H1 (cell line): ENCODE data around the gene PRSS21. TPM values are rescaled to one million over a fixed set of nuclear protein-coding genes. Genes with fewer than 3 reads are reported as not detected.
A peak's percentile ranks its signal among the peaks of the same experiment; 100 is the strongest.

Source experiments
- CTCF ChIA-PET: fragments of 300-600 bp; sonication (Branson Sonifier 250); formaldehyde crosslinking; loops from one replicate; lab custom pipeline; 2021; ENCODE audit not compliant: partially characterized antibody; lab: Charles Lee
- POLR2A ChIA-PET: fragments of 300-600 bp; sonication (Branson Sonifier 250); formaldehyde crosslinking; loops from one replicate; lab custom pipeline; 2021; ENCODE audit warnings: inconsistent platforms; ENCODE audit not compliant: partially characterized antibody; lab: Charles Lee
- DNase-seq, 2 experiments: peaks; one replicate each; pipeline versions ENCODE4 v3.0.0 to v3.0.0-alpha.2; 2010 to 2022; ENCODE audit warnings: low spot score in 2 of 2, low read depth in 1 of 2, mixed read lengths in 1 of 2
- FAIRE-seq: peaks from 2 replicates; lab custom pipeline; 2011; peaks lifted over from hg19 to GRCh38; lab: Jason Lieb, UNC
- H2AFZ ChIP-seq: 2 replicates; pipeline ENCODE4 v1.8.1; 2012; ENCODE audit warnings: low read length, inconsistent platforms
- H2AK5ac ChIP-seq: 2 replicates; pipeline ENCODE4 v1.6.1; 2013; ENCODE audit warnings: low read depth, low read length
- H2BK120ac ChIP-seq: replicated peaks from 2 replicates; pipeline ENCODE3; 2013; ENCODE audit warnings: low read depth, low read length, inconsistent platforms
- H2BK12ac ChIP-seq: 2 replicates; pipeline ENCODE4 v1.6.1; 2013; ENCODE audit warnings: low read depth, low read length
- H2BK15ac ChIP-seq: 2 replicates; pipeline ENCODE4 v1.6.1; 2013; ENCODE audit warnings: low read length
- H2BK20ac ChIP-seq: 2 replicates; pipeline ENCODE4 v1.6.1; 2013; ENCODE audit warnings: low read length
- H2BK5ac ChIP-seq: 2 replicates; pipeline ENCODE4 v1.6.1; 2013; ENCODE audit warnings: low read depth, low read length
- H3K14ac ChIP-seq: 2 replicates; pipeline ENCODE4 v1.6.1; 2013; ENCODE audit warnings: inconsistent platforms; ENCODE audit not compliant: insufficient read length
- H3K18ac ChIP-seq: 2 replicates; pipeline ENCODE4 v1.6.1; 2013; ENCODE audit warnings: low read length; ENCODE audit errors: extremely low read depth
- H3K23ac ChIP-seq: 2 replicates; pipeline ENCODE4 v1.6.1; 2013; ENCODE audit warnings: inconsistent platforms; ENCODE audit not compliant: insufficient read length
- H3K23me2 ChIP-seq: 2 replicates; pipeline ENCODE4 v1.6.1; 2013; ENCODE audit warnings: low read depth, low read length
- H3K27ac ChIP-seq: 2 replicates; pipeline ENCODE4 v1.6.1; 2011; ENCODE audit warnings: low read depth, low read length, inconsistent platforms
- H3K27me3 ChIP-seq, 4 experiments: replicated peaks in 1 of 4; 1 replicate in 1 of 4; 2 replicates in 3 of 4; pipeline versions ENCODE4 v1.6.1 to v1.8.1; 2011 to 2013; ENCODE audit warnings: low read length in 3 of 4, mild to moderate bottlenecking in 3 of 4, inconsistent platforms in 2 of 4, mixed read lengths in 2 of 4, moderate library complexity in 1 of 4; ENCODE audit not compliant: control insufficient read depth in 3 of 4, insufficient read depth in 3 of 4; ENCODE audit errors: extremely low read depth in 1 of 4
- H3K36me3 ChIP-seq, 4 experiments: 2 replicates each; pipeline versions ENCODE4 v1.6.1 to v1.8.1; 2011 to 2013; ENCODE audit warnings: mild to moderate bottlenecking in 4 of 4, low read length in 3 of 4, moderate library complexity in 2 of 4, control low read depth in 1 of 4, inconsistent platforms in 1 of 4; ENCODE audit not compliant: insufficient read depth in 4 of 4, control insufficient read depth in 2 of 4
- H3K4ac ChIP-seq: replicated peaks from 2 replicates; pipeline ENCODE3; 2013; ENCODE audit warnings: low read length, low read depth, mixed read lengths, inconsistent platforms; ENCODE audit not compliant: insufficient read length
- H3K4me1 ChIP-seq, 4 experiments: replicated peaks in 1 of 4; 1 replicate in 1 of 4; 2 replicates in 3 of 4; pipeline versions ENCODE4 v1.6.1 to v1.8.1; 2011 to 2013; ENCODE audit warnings: low read length in 3 of 4, inconsistent platforms in 2 of 4, mixed read lengths in 1 of 4; ENCODE audit not compliant: insufficient read depth in 4 of 4, control insufficient read depth in 3 of 4
- H3K4me2 ChIP-seq, 2 experiments: 2 replicates each; pipeline versions ENCODE4 v1.6.1 to v1.8.1; 2011 to 2013; ENCODE audit warnings: low read depth in 2 of 2, low read length in 2 of 2, control low read depth in 1 of 2, inconsistent platforms in 1 of 2, mild to moderate bottlenecking in 1 of 2; ENCODE audit not compliant: insufficient read depth in 1 of 2
- H3K4me3 ChIP-seq, 4 experiments: fragments of 200-600, 300-600 bp in 1 of 4; sonication (generic), shearing (Covaris generic), sonication (Bioruptor Twin) in 1 of 4; 2 replicates each; pipeline versions ENCODE4 v1.5.1 to v1.8.1; 2011 to 2016; ENCODE audit warnings: low read length in 4 of 4, low read depth in 3 of 4, control low read depth in 2 of 4, inconsistent platforms in 2 of 4, mild to moderate bottlenecking in 2 of 4, mixed read lengths in 1 of 4, moderate library complexity in 1 of 4; ENCODE audit not compliant: insufficient read depth in 2 of 4; ENCODE audit errors: extremely low read depth in 1 of 4
- H3K56ac ChIP-seq: replicated peaks from 2 replicates; pipeline ENCODE3; 2013; ENCODE audit warnings: low read depth, mild to moderate bottlenecking, mixed read lengths, low read length, inconsistent platforms; ENCODE audit not compliant: insufficient read length
- H3K79me1 ChIP-seq: 2 replicates; pipeline ENCODE4 v1.6.1; 2013; ENCODE audit warnings: low read depth, low read length, control low read depth
- H3K79me2 ChIP-seq, 2 experiments: 2 replicates each; pipeline versions ENCODE4 v1.6.1 to v1.8.1; 2012 to 2013; ENCODE audit warnings: low read length in 2 of 2, mild to moderate bottlenecking in 2 of 2, inconsistent platforms in 1 of 2; ENCODE audit not compliant: insufficient read depth in 2 of 2, control insufficient read depth in 1 of 2
- H3K9ac ChIP-seq, 4 experiments: replicated peaks in 1 of 4; 1 replicate in 1 of 4; 2 replicates in 3 of 4; pipeline versions ENCODE4 v1.6.1 to v1.8.1; 2011 to 2013; ENCODE audit warnings: low read depth in 3 of 4, low read length in 3 of 4, control low read depth in 2 of 4, mild to moderate bottlenecking in 2 of 4, moderate library complexity in 2 of 4, inconsistent platforms in 1 of 4; ENCODE audit errors: extremely low read depth in 1 of 4
- H3K9me3 ChIP-seq, 2 experiments: 2 replicates each; pipeline versions ENCODE4 v1.6.1 to v1.8.1; 2012 to 2013; ENCODE audit warnings: mild to moderate bottlenecking in 2 of 2, moderate library complexity in 2 of 2, control low read depth in 1 of 2, inconsistent platforms in 1 of 2, low read depth in 1 of 2, low read length in 1 of 2, mixed read lengths in 1 of 2; ENCODE audit not compliant: insufficient read depth in 2 of 2
- H4K20me1 ChIP-seq, 2 experiments: replicated peaks in 1 of 2; 2 replicates each; pipeline versions ENCODE3 to v1.8.1; 2011 to 2013; ENCODE audit warnings: inconsistent platforms in 2 of 2, low read length in 2 of 2, mild to moderate bottlenecking in 1 of 2; ENCODE audit not compliant: insufficient read depth in 2 of 2, control insufficient read depth in 1 of 2
- H4K5ac ChIP-seq: 2 replicates; pipeline ENCODE4 v1.6.1; 2013; ENCODE audit warnings: low read length, low read depth, mixed read lengths, inconsistent platforms; ENCODE audit not compliant: insufficient read length
- H4K8ac ChIP-seq: 2 replicates; pipeline ENCODE4 v1.8.0; 2013; ENCODE audit warnings: mild to moderate bottlenecking, moderate library complexity, low read length, inconsistent platforms; ENCODE audit not compliant: insufficient read depth; ENCODE audit errors: extremely low read depth
- H4K91ac ChIP-seq: replicated peaks from 2 replicates; pipeline ENCODE3; 2013; ENCODE audit warnings: low read length, mixed read lengths, inconsistent platforms; ENCODE audit not compliant: insufficient read length
- CEBPB ChIP-seq: IDR thresholded peaks from 2 replicates; pipeline ENCODE4 v1.6.1; 2012; ENCODE audit warnings: low read depth, low read length
- POLR2AphosphoS5 ChIP-seq: IDR thresholded peaks from 2 replicates; pipeline ENCODE4 v1.6.1; 2011; ENCODE audit warnings: low read depth, low read length
- SIX5 ChIP-seq: IDR thresholded peaks from 2 replicates; pipeline ENCODE4 v1.6.1; 2011; ENCODE audit warnings: mild to moderate bottlenecking, low read depth, low read length
- WGBS, 2 experiments: shearing (Covaris generic) in 1 of 2; methylation state at CpG; one replicate each; pipeline versions ENCODE4 v1.1.6 to v1.1.7; 2013 to 2015; ENCODE audit warnings: low lambda C conversion rate in 2 of 2, mixed read lengths in 2 of 2, inconsistent platforms in 1 of 2, low coverage in 1 of 2, missing lambda C conversion rate in 1 of 2; ENCODE audit not compliant: insufficient replicate concordance in 2 of 2, insufficient coverage in 1 of 2, insufficient read length in 1 of 2; ENCODE audit errors: extremely low coverage in 1 of 2, missing lambda C conversion rate in 1 of 2; 5-methylcytosine and 5-hydroxymethylcytosine counted together
- polyA plus RNA-seq, 7 experiments: library from polyadenylated mRNA; depleted of rRNA in 3 of 7; stranded (reverse) in 5 of 7; unstranded in 2 of 7; fragments of >200 nt in 5 of 7; fragments of 200-250 nt in 2 of 7; gene quantifications; 1 replicate in 5 of 7; 2 replicates in 1 of 7; 4 replicates in 1 of 7; pipeline versions ENCODE4 v1.2.1 to v1.2.3, GENCODE V29; 2011 to 2013; ENCODE audit warnings: missing spikeins in 2 of 7, mixed read lengths in 2 of 7
- total RNA-seq: library from RNA; stranded (reverse); fragmentation: NEBNext Ultra II Directional; extraction: Animal tissue kit (Norgen Biotek cat#: 25700); gene quantifications from 2 replicates; pipeline ENCODE4 v1.2.1, GENCODE V29; 2021

Gene PRSS21
- total and polyA plus RNA-seq, 2 of the 8 experiments (the other 6 are each of a cell fraction or from before 2014, with no cell fraction given): 0.76 to 1.0 TPM

DNA sequence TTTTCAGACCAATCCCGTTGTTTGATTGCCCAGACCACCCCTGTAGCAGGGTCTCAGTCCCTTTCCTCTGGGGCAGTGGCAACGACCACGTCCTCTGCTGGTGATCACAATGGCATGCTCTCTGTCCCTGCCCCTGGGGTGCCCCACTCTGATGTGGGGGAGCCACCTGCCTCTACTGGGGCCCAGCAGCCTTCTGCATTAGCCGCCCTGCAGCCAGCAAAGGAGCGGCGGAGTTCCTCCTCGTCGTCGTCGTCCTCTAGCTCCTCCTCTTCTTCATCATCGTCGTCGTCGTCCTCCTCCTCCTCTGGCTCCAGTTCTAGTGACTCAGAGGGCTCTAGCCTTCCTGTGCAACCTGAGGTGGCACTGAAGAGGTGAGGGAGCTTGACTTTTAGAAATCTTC, 49.1 kb upstream of the PRSS21 start:
- TF ChIP-seq SIX5: no peak
- TF ChIP-seq CEBPB: no peak
- TF ChIP-seq POLR2AphosphoS5: 0 out of 2 replicates have a peak, but pooled peaks have one; percentile 24
- ChIA-PET POLR2A (interaction anchor here (0.6 to 6.9 kb wide), 10 partner anchors 8 to 286 kb away, joined by 3 to 140 read pairs (median 4); partner anchors contain the start of genes ELOB and SRRM2), CTCF (interaction anchor here (0.5 kb wide), 1 partner anchor 214 kb away, joined by 4 read pairs; no protein-coding TSS in a partner anchor)
- peaks cover 0 to 3% (median under 1%) of the 10 kb centered on the region in 4 experiments; a peak in 3 of 7 replicates for H3K4me1 ChIP-seq
- H4K8ac ChIP-seq: 0 out of 2 replicates have a peak overlapping the region, but pooled peaks have one; percentile 15
- H2AFZ ChIP-seq: no peak overlapping the region
- WGBS, 2 experiments: 92 to 100% methylated on average over 6 to 14 of the region's 14 CpGs
- H3K23ac ChIP-seq: no peak overlapping the region
- no peak overlapping the region for H3K56ac ChIP-seq
- H4K91ac ChIP-seq: no peak overlapping the region
- no peak overlapping the region for H2BK20ac ChIP-seq
- H2BK15ac ChIP-seq: no peak overlapping the region
- no peak overlapping the region for H3K9ac ChIP-seq
- no peak overlapping the region for H3K4ac ChIP-seq
- peak overlapping the region; percentile 68; the same call in 1 of the 2 replicates for H2BK5ac ChIP-seq
- peaks cover 69 to 92% (median 87%) of the 10 kb centered on the region in 4 experiments for H3K36me3 ChIP-seq
- H3K79me2 ChIP-seq: peaks cover 4 to 58% of the 10 kb centered on the region in 2 experiments; a peak in 3 of 4 replicates
- no peaks in the 10 kb centered on the region for H3K23me2 ChIP-seq
- H2BK120ac ChIP-seq: no peak overlapping the region
- DNase-seq (no peak), FAIRE-seq (no peak)
- no peak overlapping the region for H3K4me3 ChIP-seq
- no peak overlapping the region for H3K4me2 ChIP-seq
- H3K79me1 ChIP-seq: peaks cover 6% of the 10 kb centered on the region
- H2AK5ac ChIP-seq: no peak overlapping the region
- peaks cover 29 to 43% of the 10 kb centered on the region in 2 experiments for H4K20me1 ChIP-seq
- no peak overlapping the region for H3K27ac ChIP-seq
- H3K14ac ChIP-seq: no peak overlapping the region
- no peak overlapping the region for H2BK12ac ChIP-seq
- no peaks in the 10 kb centered on the region for H3K27me3 ChIP-seq
- H3K9me3 ChIP-seq: peaks cover 0 to 11% of the 10 kb centered on the region in 2 experiments; a peak in 2 of 4 replicates
- no peak overlapping the region for H4K5ac ChIP-seq
- H3K18ac ChIP-seq: no peak overlapping the region
